ENCODE results near the gene ATP5F1A.
A peak's percentile ranks its signal among the peaks of the same experiment; 100 is the strongest.
"Not testable (repeated sequence)": the region's sequence is repeated elsewhere in the genome, so short reads cannot be mapped to it uniquely, and the experiment has no call there.

ATP5F1A gene

DNA sequence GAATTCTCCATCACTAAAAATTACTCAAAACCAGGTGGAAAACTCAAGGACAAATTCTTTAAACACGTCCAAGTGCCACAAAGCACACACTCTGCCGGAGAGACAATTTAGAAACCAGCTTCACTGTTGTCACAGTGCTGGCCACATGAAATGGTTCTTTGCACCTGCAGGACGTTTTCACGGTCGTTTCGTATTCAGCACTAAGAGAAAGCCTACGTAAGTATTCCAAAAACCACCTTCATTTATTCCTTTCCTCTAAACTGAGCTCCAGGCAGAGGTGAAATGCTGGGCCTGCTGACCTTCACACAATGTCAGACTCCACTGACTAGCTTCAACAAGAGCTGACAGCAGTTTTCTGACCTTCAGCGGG lies 680 bp downstream of the ATP5F1A start:
- no peak for DNase-seq (ENCODE audit: low read depth)
- peak overlapping the region; percentile 96 for H3K4me3 ChIP-seq (ENCODE audit: control insufficient read depth, low read depth, low read length)
- TF ChIP-seq, protein P1, sequence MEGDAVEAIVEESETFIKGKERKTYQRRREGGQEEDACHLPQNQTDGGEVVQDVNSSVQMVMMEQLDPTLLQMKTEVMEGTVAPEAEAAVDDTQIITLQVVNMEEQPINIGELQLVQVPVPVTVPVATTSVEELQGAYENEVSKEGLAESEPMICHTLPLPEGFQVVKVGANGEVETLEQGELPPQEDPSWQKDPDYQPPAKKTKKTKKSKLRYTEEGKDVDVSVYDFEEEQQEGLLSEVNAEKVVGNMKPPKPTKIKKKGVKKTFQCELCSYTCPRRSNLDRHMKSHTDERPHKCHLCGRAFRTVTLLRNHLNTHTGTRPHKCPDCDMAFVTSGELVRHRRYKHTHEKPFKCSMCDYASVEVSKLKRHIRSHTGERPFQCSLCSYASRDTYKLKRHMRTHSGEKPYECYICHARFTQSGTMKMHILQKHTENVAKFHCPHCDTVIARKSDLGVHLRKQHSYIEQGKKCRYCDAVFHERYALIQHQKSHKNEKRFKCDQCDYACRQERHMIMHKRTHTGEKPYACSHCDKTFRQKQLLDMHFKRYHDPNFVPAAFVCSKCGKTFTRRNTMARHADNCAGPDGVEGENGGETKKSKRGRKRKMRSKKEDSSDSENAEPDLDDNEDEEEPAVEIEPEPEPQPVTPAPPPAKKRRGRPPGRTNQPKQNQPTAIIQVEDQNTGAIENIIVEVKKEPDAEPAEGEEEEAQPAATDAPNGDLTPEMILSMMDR (conservative IDR thresholded peaks at IDR 0.05; ENCODE audit: control insufficient read depth, insufficient read depth, low read depth, low read length), result no peak

DNA sequence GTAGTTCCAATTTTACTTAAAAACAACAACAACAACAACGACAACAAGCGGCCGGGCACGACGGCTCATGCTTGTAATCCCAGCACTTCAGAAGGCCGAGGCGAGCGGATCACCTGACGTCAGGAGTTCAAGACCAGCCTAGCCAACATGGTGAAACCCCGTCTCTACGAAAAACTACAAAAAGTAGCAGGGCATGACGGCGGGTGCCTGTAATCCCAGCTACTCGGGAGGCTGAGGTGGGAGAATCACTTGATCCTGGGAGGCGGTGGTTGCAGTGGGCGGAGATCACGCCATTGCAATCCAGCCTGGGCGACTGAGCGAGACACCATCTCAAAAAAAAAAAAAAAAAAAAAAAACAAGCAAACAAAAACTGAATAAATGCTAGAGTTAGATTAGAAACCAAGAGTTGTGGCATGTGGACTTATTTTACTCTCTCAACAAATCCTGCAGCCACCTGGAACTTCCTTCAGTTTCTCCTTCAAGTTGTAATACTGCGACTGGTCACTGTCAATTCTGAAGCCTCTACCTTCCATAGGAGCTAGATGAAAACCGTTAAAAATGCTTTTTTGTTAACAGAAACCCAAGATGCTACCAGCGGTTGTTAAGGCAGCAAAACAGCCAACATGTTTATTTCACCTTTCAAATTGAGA lies 1.3 kb downstream of the ATP5F1A start:
- TF ChIP-seq, protein P1 (conservative IDR thresholded peaks at IDR 0.05; ENCODE audit: control insufficient read depth, insufficient read depth, low read depth, low read length), result no peak
- DNase-seq (ENCODE audit: low read depth), result peak; percentile 19
- peak overlapping the region; percentile 96 for H3K4me3 ChIP-seq (ENCODE audit: control insufficient read depth, low read depth, low read length)

- H3K4me3 ChIP-seq (ENCODE audit: control insufficient read depth, low read depth, low read length), result no peak overlapping the region
Measured at GRCh38 chr18:46095532-46095931, 2.6 kb downstream of the ATP5F1A start.

DNA sequence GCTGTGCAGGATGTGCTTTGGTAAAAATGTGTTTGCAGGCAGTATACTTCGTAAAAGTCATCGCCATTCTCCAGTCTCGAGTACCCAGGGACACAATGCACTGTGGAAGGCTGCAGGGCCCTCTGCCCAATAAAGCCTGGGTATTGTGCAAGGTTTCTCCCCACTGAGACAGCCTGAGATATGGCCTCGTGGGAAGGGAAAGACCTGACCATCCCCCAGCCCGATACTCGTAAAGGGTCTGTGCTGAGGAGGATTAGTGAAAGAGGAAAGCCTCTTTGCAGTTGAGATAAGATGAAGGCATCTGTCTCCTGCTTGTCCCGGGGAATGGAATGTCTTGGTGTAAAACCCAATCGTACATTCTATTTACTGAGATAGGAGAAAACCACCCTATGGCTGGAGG lies 9.6 kb downstream of the ATP5F1A start:
- not testable (repeated sequence) for DNase-seq (ENCODE audit: low read depth); H3K4me3 ChIP-seq (ENCODE audit: control insufficient read depth, low read depth, low read length)

More at GRCh38 chr18:46095532-46095931, 2.6 kb downstream of the ATP5F1A start:
- TF ChIP-seq, protein P1 (conservative IDR thresholded peaks at IDR 0.05; ENCODE audit: control insufficient read depth, insufficient read depth, low read depth, low read length), result no peak
- no peak for DNase-seq (ENCODE audit: low read depth)

DNA sequence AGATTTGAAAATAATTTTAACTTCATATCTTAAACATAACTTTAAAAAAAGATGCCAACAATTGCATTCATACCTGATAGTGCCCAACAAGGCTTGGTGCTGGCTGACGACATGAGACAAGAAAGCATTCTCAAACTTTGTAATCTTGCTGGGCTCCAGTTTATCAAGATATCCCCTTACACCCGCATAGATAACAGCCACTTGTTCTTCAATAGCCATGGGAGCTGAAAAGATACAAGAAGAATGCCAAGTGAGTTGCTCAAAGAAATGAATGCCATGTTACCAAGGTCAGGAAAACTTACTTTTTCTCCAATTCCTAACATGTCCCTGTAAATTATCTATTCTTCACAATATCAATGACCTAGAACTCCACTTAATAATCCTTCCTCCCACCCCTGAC lies 13.7 kb downstream of the ATP5F1A start:
- TF ChIP-seq, protein P1 (conservative IDR thresholded peaks at IDR 0.05; ENCODE audit: control insufficient read depth, insufficient read depth, low read depth, low read length), result no peak
- DNase-seq (ENCODE audit: low read depth), result no peak
- H3K4me3 ChIP-seq (ENCODE audit: control insufficient read depth, low read depth, low read length), result no peak overlapping the region

GRCh38 chr18:46080156-46080555 lies 17.9 kb downstream of the ATP5F1A start:
- no peak for DNase-seq (ENCODE audit: low read depth)

DNA sequence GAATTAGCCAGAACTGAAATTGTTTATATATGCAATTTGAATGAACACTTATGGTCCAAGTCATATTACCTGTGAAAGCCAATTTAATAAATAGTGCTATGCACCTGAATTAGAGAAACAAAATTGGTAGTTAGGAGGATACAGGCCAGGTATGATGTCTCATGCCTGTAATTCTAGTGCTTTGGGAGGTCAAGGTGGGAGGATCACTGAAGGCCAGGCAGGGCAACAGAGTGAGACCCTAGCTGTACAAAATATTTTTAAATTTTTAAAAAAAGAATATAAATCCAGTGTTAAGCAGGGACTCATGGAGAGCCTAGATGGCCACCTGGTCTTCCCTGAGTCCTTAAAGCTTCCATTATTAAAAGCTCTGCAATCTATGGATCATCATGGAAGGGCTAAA lies 18.8 kb downstream of the ATP5F1A start:
- TF ChIP-seq, protein P1 (conservative IDR thresholded peaks at IDR 0.05; ENCODE audit: control insufficient read depth, insufficient read depth, low read depth, low read length), result no peak
- no peak for DNase-seq (ENCODE audit: low read depth)
- no peak overlapping the region for H3K4me3 ChIP-seq (ENCODE audit: control insufficient read depth, low read depth, low read length)

More at GRCh38 chr18:46080156-46080555, 17.9 kb downstream of the ATP5F1A start:
- TF ChIP-seq, protein P1 (conservative IDR thresholded peaks at IDR 0.05; ENCODE audit: control insufficient read depth, insufficient read depth, low read depth, low read length), result no peak
- H3K4me3 ChIP-seq (ENCODE audit: control insufficient read depth, low read depth, low read length), result no peak overlapping the region

Measured in fibroblast of mammary gland (primary cell).